ENCODE results near the gene GAA. TPM values are rescaled to one million over a fixed set of nuclear protein-coding genes. Genes with fewer than 3 reads are reported as not detected.

Gene GAA
- total RNA-seq, 1 donor from 2014 or later, result 40.7 TPM

DNA sequence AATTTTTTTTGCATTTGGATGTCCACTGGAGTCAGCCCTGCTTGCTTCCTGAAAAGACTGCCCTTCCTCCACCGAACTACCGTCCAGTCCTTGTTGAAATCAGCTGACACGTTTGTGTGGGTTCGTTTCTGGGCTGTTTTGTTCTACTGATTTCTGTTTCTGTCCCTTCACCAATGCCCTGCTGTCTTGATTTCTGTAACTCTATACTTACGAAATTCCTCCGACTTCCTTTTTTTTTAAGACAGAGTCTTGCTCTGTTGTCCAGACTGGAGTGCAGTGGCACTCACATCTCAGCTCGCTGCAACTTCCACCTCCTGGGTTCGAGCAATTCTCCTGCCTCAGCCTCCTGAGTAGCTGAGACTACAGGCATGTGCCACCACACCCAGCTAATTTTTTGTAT is 8.4 kb upstream of the GAA start:
- H3K27ac Mint-ChIP-seq, result no peak overlapping the region
- no peaks in the 10 kb centered on the region for H3K36me3 Mint-ChIP-seq
- no peak for DNase-seq (ENCODE audit: extremely low spot score, unreplicated experiment)
- TF ChIP-seq, protein P1, sequence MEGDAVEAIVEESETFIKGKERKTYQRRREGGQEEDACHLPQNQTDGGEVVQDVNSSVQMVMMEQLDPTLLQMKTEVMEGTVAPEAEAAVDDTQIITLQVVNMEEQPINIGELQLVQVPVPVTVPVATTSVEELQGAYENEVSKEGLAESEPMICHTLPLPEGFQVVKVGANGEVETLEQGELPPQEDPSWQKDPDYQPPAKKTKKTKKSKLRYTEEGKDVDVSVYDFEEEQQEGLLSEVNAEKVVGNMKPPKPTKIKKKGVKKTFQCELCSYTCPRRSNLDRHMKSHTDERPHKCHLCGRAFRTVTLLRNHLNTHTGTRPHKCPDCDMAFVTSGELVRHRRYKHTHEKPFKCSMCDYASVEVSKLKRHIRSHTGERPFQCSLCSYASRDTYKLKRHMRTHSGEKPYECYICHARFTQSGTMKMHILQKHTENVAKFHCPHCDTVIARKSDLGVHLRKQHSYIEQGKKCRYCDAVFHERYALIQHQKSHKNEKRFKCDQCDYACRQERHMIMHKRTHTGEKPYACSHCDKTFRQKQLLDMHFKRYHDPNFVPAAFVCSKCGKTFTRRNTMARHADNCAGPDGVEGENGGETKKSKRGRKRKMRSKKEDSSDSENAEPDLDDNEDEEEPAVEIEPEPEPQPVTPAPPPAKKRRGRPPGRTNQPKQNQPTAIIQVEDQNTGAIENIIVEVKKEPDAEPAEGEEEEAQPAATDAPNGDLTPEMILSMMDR (conservative IDR thresholded peaks at IDR 0.05), result no peak
- H3K4me3 Mint-ChIP-seq, result no peak overlapping the region
- H3K27me3 Mint-ChIP-seq, result no peaks in the 10 kb centered on the region
- no peaks in the 10 kb centered on the region for H3K9me3 Mint-ChIP-seq
- H3K4me1 Mint-ChIP-seq (ENCODE audit: unreplicated experiment), result peaks cover 4% of the 10 kb centered on the region

DNA sequence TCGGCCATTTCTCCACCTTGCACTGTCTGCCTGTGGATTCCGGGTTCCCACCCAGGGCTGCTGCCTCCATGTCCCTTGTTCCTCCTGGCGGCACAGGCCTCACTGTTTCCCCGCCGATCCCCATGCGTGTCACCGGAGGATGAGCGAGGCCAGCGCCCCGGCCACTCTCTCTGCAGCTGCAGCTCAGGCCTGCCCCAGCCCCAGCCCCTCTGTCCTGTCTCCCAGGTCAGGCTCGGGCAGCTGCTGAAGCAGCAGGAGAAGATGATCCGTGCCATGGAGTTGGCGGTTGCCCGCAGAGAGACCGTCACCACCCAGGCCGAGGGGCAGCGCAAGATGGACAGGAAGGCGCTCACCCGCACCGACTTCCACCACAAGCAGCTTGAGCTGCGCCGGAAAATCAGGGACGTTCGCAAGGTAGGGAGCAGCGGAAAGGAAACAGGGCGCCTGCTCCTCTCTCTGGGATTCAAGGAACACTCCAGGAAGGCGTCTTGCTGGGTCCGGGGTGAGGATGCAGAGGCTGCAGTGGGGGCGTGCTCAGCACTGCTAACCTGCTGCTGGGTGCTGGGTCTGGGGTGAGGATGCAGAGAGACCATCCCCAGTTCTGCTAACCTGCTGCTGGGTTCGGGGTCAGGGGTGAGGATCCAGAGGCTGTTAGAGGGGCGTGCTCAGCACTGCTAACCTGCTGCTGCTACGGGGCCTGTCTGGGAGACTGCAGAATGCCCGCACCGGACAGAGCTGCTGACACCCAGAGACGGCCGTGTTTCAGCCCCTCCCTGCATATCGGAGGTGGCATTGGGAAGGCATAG is 6.1 kb upstream of the GAA start:
- Mint-ChIP-seq H3K27me3 (no peaks in the 10 kb centered on the region), H3K4me1 (ENCODE audit: unreplicated experiment) (peaks cover 4% of the 10 kb centered on the region), H3K27ac (no peak overlapping the region), H3K4me3 (no peak overlapping the region), H3K9me3 (no peaks in the 10 kb centered on the region), H3K36me3 (no peaks in the 10 kb centered on the region)
- no peak for DNase-seq (ENCODE audit: extremely low spot score, unreplicated experiment)
- TF ChIP-seq, protein P1 (conservative IDR thresholded peaks at IDR 0.05), result no peak

DNA sequence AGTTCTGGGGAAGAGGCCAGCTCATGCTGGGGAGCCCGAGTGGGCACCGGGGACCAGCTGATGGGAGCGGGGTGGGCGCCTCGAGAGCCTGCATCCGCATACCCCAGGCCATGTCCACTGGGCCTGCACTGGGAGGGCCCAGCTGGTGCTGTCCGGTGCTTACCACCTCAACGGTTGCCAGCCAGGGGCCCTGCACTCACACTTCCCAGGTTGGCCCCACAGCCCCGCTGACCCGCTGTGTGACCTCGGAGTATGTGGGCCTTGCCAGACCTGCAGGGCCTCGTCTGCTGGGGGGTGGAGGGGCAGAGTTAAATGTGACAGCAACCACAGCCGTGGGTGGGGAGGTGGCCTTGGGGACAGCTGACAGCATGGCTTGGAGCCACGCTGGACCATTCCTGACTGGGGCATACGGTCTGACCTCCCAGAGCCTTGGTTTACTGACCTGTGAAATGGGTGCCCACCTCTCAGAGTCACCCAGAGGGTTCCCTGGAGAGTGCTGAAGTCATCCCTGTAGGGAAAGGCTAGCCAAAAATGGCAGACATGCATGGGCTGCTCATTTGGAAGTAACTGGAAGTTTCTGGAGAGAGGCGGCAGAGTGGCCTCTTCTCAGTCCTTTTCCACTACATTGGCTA is 5.4 kb upstream of the GAA start:
- Mint-ChIP-seq H3K9me3 (no peaks in the 10 kb centered on the region), H3K27ac (no peak overlapping the region), H3K4me3 (no peak overlapping the region), H3K4me1 (ENCODE audit: unreplicated experiment) (peaks cover 8% of the 10 kb centered on the region), H3K36me3 (no peaks in the 10 kb centered on the region), H3K27me3 (no peaks in the 10 kb centered on the region)
- TF ChIP-seq, protein P1 (conservative IDR thresholded peaks at IDR 0.05), result no peak
- no peak for DNase-seq (ENCODE audit: extremely low spot score, unreplicated experiment)

DNA sequence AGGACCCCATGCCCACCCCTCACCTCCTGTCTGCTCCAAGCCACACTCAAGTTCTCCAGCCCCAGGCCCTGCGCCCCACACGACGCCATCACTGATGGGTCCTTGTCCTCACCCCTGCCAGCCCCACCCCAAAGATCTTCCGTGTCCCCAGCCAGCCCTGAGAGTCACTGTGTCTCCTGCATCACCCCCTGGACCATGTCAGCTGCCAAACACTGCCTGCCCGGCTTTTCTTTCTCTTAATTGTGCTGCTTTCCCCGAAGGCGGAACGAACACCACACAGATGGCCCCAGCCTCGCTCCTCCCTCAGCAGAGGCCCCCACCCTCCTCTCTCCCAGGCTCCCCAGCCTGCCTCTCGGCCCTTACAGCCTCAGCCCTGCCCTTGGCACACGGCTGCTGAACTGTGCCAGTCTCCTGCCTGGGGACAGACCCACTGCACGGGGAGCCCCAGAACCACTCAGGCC is 4.8 kb upstream of the GAA start:
- peaks cover 9% of the 10 kb centered on the region for H3K4me1 Mint-ChIP-seq (ENCODE audit: unreplicated experiment)
- no peaks in the 10 kb centered on the region for H3K27me3 Mint-ChIP-seq
- TF ChIP-seq, protein P1 (conservative IDR thresholded peaks at IDR 0.05), result no peak
- H3K27ac Mint-ChIP-seq, result no peak overlapping the region
- no peaks in the 10 kb centered on the region for H3K9me3 Mint-ChIP-seq
- H3K36me3 Mint-ChIP-seq, result no peaks in the 10 kb centered on the region
- no peak overlapping the region for H3K4me3 Mint-ChIP-seq
- DNase-seq (ENCODE audit: extremely low spot score, unreplicated experiment), result no peak

DNA sequence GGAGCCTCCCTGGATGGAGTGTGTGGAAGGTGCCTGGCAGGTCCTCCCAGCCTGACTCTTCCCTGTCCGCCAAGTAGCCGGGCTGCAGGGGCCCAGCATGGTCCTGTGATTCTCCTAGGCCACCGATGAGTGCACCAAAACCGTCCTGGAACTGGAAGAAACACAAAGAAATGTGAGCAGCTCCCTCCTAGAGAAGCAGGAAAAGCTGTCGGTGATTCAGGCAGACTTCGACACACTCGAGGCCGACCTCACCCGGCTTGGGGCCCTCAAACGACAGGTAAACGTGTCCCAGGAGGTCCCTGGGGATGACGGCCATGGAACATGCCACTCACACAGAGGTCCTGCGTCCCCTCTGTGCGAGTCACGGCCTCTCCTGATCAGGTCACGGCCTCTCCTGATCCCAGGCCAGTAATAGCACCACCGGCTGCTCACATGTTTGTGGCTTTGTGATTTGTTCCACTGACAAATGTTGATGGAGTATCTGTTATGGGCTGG is 4.2 kb upstream of the GAA start:
- no peak for DNase-seq (ENCODE audit: extremely low spot score, unreplicated experiment)
- H3K36me3 Mint-ChIP-seq, result no peaks in the 10 kb centered on the region
- TF ChIP-seq, protein P1 (conservative IDR thresholded peaks at IDR 0.05), result no peak
- no peaks in the 10 kb centered on the region for H3K9me3 Mint-ChIP-seq
- H3K4me1 Mint-ChIP-seq (ENCODE audit: unreplicated experiment), result peaks cover 12% of the 10 kb centered on the region
- H3K4me3 Mint-ChIP-seq, result no peak overlapping the region
- H3K27me3 Mint-ChIP-seq, result no peaks in the 10 kb centered on the region
- no peak overlapping the region for H3K27ac Mint-ChIP-seq

All from type B pancreatic cell (in vitro differentiated cells).